Endothelial cell of umbilical vein (primary cell): ENCODE results near the gene P2RY11. TPM values are rescaled to one million over a fixed set of nuclear protein-coding genes. Genes with fewer than 3 reads are reported as not detected.

Source experiments
- BruUV-seq: library from RNA; stranded (reverse); fragments of 400-500 nt; replicated peaks from 2 replicates; lab custom pipeline; 2021; lab: Mats Ljungman, UMichigan
- CTCF ChIA-PET: fragments of 300-600, 350-600 bp; sonication (Branson Sonifier 250); formaldehyde crosslinking; loops from one replicate; lab custom pipeline; 2021; ENCODE audit warnings: antibody characterized with exemption, inconsistent platforms; lab: Charles Lee
- POLR2A ChIA-PET: fragments of 300-600, 350-600 bp; sonication (Branson Sonifier 250); formaldehyde crosslinking; loops from one replicate; lab custom pipeline; 2021; ENCODE audit warnings: antibody characterized with exemption, inconsistent platforms; lab: Charles Lee
- DNase-seq: peaks from one replicate; pipeline ENCODE4 v3.0.0-alpha.2; 2011; ENCODE audit warnings: low read depth, low spot score
- FAIRE-seq: peaks from 2 replicates; lab custom pipeline; 2011; peaks lifted over from hg19 to GRCh38; lab: Jason Lieb, UNC
- H2AFZ ChIP-seq: 2 replicates; pipeline ENCODE4 v1.6.0; 2012; ENCODE audit warnings: low read depth, low read length, control low read depth, inconsistent platforms
- H3K27ac ChIP-seq: 2 replicates; pipeline ENCODE4 v1.5.1; 2011; ENCODE audit warnings: low read depth, mild to moderate bottlenecking, control low read depth, low read length, moderate library complexity; ENCODE audit not compliant: insufficient read depth
- H3K27me3 ChIP-seq, 2 experiments: 2 replicates each; pipeline versions ENCODE4 v1.6.0 to v1.6.1; 2011; ENCODE audit warnings: low read length in 2 of 2, mixed read lengths in 1 of 2; ENCODE audit not compliant: control insufficient read depth in 2 of 2, insufficient read depth in 2 of 2
- H3K36me3 ChIP-seq, 2 experiments: 2 replicates in 1 of 2; 3 replicates in 1 of 2; pipeline ENCODE4 v1.5.1; 2011; ENCODE audit warnings: low read length in 2 of 2, mild to moderate bottlenecking in 1 of 2, moderate library complexity in 1 of 2; ENCODE audit not compliant: control insufficient read depth in 2 of 2, insufficient read depth in 2 of 2; ENCODE audit errors: extremely low read depth in 1 of 2
- H3K4me1 ChIP-seq: 3 replicates; pipeline ENCODE4 v1.5.1; 2011; ENCODE audit warnings: mild to moderate bottlenecking, low read length; ENCODE audit not compliant: control insufficient read depth, insufficient read depth; ENCODE audit errors: extremely low read depth
- H3K4me2 ChIP-seq: 2 replicates; pipeline ENCODE4 v1.6.1; 2011; ENCODE audit warnings: low read length, control low read depth, mixed read lengths; ENCODE audit not compliant: insufficient read depth
- H3K4me3 ChIP-seq, 3 experiments: fragments of 200-600 bp in 1 of 3; sonication (generic), shearing (Covaris generic) in 1 of 3; replicated peaks in 1 of 3; 2 replicates each; pipeline ENCODE4 v1.5.1; 2011 to 2016; ENCODE audit warnings: control low read depth in 3 of 3, low read length in 3 of 3, mild to moderate bottlenecking in 2 of 3, inconsistent platforms in 1 of 3, low read depth in 1 of 3, moderate library complexity in 1 of 3; ENCODE audit not compliant: insufficient read depth in 1 of 3
- H3K79me2 ChIP-seq: 2 replicates; pipeline ENCODE4 v1.6.0; 2012; ENCODE audit warnings: low read length, inconsistent platforms; ENCODE audit not compliant: control insufficient read depth, insufficient read depth
- H3K9ac ChIP-seq: replicated peaks from 2 replicates; pipeline ENCODE3; 2011; ENCODE audit warnings: low read length, control low read depth; ENCODE audit not compliant: insufficient read depth; ENCODE audit errors: extremely low read depth
- H3K9me1 ChIP-seq: replicated peaks from 3 replicates; pipeline ENCODE4 v1.6.0; 2011; ENCODE audit warnings: mild to moderate bottlenecking, low read length; ENCODE audit not compliant: control insufficient read depth, insufficient read depth; ENCODE audit errors: extremely low read depth
- H3K9me3 ChIP-seq: replicated peaks from 2 replicates; pipeline ENCODE4 v1.5.1; 2012; ENCODE audit warnings: low read length, inconsistent platforms; ENCODE audit not compliant: control insufficient read depth, insufficient read depth
- H4K20me1 ChIP-seq: replicated peaks from 2 replicates; pipeline ENCODE3; 2011; ENCODE audit warnings: mild to moderate bottlenecking, low read length; ENCODE audit not compliant: control insufficient read depth, insufficient read depth; ENCODE audit errors: extremely low read depth
- CTCF ChIP-seq, 2 donors: IDR thresholded peaks; 1 replicate in 1 of 2; 2 replicates in 1 of 2; pipeline ENCODE4 v1.5.1; 2011; ENCODE audit warnings: low read length in 2 of 2, mild to moderate bottlenecking in 2 of 2, moderate library complexity in 2 of 2, control low read depth in 1 of 2, inconsistent platforms in 1 of 2, low read depth in 1 of 2; ENCODE audit not compliant: insufficient read depth in 1 of 2; ENCODE audit errors: extremely low read depth in 1 of 2
- EZH2 ChIP-seq: IDR thresholded peaks from 2 replicates; pipeline ENCODE4 v1.6.1; 2012; ENCODE audit warnings: borderline replicate concordance, low read depth, mild to moderate bottlenecking, moderate library complexity, low read length, inconsistent platforms; ENCODE audit not compliant: severe bottlenecking
- FOS ChIP-seq: IDR thresholded peaks from 2 replicates; pipeline ENCODE4 v1.6.1; 2011; ENCODE audit warnings: mild to moderate bottlenecking, low read length, moderate library complexity, borderline replicate concordance; ENCODE audit not compliant: insufficient read depth
- GATA2 ChIP-seq: IDR thresholded peaks from 2 replicates; pipeline ENCODE4 v1.7.0; 2011; ENCODE audit warnings: low read depth, mild to moderate bottlenecking, moderate library complexity, mixed read lengths, low read length; ENCODE audit not compliant: insufficient read length, insufficient read depth
- JUN ChIP-seq: IDR thresholded peaks from 2 replicates; pipeline ENCODE4 v1.6.1; 2011; ENCODE audit warnings: borderline replicate concordance, low read depth; ENCODE audit not compliant: insufficient read length, insufficient read depth
- MYC ChIP-seq: IDR thresholded peaks from one replicate; pipeline ENCODE4 v1.6.1; 2011; ENCODE audit warnings: mild to moderate bottlenecking, low read depth, low read length
- POLR2A ChIP-seq: IDR thresholded peaks from 2 replicates; pipeline ENCODE4 v1.6.1; 2012; ENCODE audit warnings: low read depth, mild to moderate bottlenecking, control low read depth, low read length
- POLR2AphosphoS5 ChIP-seq: IDR thresholded peaks from 2 replicates; pipeline ENCODE4 v1.6.1; 2012; ENCODE audit warnings: low read depth, mild to moderate bottlenecking, control low read depth, low read length, moderate library complexity; ENCODE audit not compliant: insufficient read depth
- dilution Hi-C: fragments of 300-500 bp; cut with MboI; formaldehyde crosslinking; loops from one replicate; pipeline ENCODE4 v1.15.0; 2019; ENCODE audit warnings: low sequenced_read_pairs; ENCODE audit not compliant: extremely low pct_ligation_motif_present
- intact Hi-C: fragments of 100-400 bp; cut with micrococcal nuclease; formaldehyde crosslinking; loops from one replicate; pipeline ENCODE4 v1.10.0; 2022
- polyA plus RNA-seq, 4 experiments: library from polyadenylated mRNA; depleted of rRNA in 3 of 4; stranded (reverse) in 3 of 4; unstranded in 1 of 4; fragments of >200 nt; gene quantifications; 2 replicates each; pipeline versions ENCODE4 v1.2.1 to v1.2.3, GENCODE V29; 2011 to 2012; ENCODE audit warnings: missing spikeins in 1 of 4
- total RNA-seq: library from RNA; stranded (reverse); gene quantifications from 2 replicates; pipeline ENCODE4 v1.2.3, GENCODE V29; 2021
- TF ChIP-seq, protein P1 (sequence below): IDR thresholded peaks from 2 replicates; pipeline ENCODE4 v1.6.1; 2011; ENCODE audit not compliant: insufficient read depth, insufficient read length

Gene P2RY11
- total and polyA plus RNA-seq, 2 donors (not counting 3 experiments of a cell fraction or from before 2014, with no cell fraction given) = 3.6 to 14.6 TPM

DNA sequence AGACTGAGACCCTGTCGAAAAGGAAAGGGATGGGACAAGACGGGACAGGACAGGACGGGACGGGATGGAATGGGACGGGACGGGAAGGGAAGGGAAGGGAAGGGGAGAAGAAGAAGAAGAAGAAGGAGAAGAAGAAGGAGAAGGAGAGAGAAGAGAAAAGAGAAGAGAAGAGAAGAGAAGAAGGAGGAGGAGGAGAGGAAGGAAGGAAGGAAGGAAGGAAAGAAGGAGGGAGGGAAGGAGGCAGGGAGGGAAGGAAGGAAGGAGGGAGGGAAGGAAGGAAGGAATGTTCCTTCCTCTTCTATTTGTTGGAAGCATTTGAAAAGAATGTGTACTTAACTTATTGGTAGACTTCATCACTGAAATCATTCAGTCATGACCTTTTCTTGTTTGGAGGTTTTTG, 35.0 kb upstream of the P2RY11 start:
- CTCF ChIA-PET = interaction anchor here (1.2 to 1.8 kb wide), 2 partner anchors 37 to 174 kb away, joined by 3 to 7 read pairs; no protein-coding TSS in a partner anchor
- POLR2A ChIA-PET = no interaction called here
- no peak for TF ChIP-seq FOS
- no peak for TF ChIP-seq JUN
- no peak for TF ChIP-seq EZH2
- TF ChIP-seq, protein P1, sequence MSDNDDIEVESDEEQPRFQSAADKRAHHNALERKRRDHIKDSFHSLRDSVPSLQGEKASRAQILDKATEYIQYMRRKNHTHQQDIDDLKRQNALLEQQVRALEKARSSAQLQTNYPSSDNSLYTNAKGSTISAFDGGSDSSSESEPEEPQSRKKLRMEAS = no peak
- TF ChIP-seq GATA2 = no peak
- no peak for TF ChIP-seq CTCF (IDR thresholded peaks at IDR 0.05; ENCODE audit: extremely low read depth in 1 of 2, insufficient read depth in 1 of 2, low read depth in 1 of 2, low read length in 2 of 2)
- no peak for TF ChIP-seq MYC
- no peak for TF ChIP-seq POLR2AphosphoS5
- TF ChIP-seq POLR2A = no peak

More for the DNA sequence above, 35.0 kb upstream of the P2RY11 start:
- dilution Hi-C loops = no loop called here
- no peak for FAIRE-seq
- no peaks in the 10 kb centered on the region for H4K20me1 ChIP-seq
- H3K79me2 ChIP-seq = no peaks in the 10 kb centered on the region
- H3K27ac ChIP-seq = no peak overlapping the region
- no peaks in the 10 kb centered on the region for H3K9me3 ChIP-seq
- H3K4me3 ChIP-seq = no peak overlapping the region
- H3K36me3 ChIP-seq = no peaks in the 10 kb centered on the region
- no peak overlapping the region for H3K4me2 ChIP-seq
- H3K9ac ChIP-seq = no peak overlapping the region
- H3K4me1 ChIP-seq = no peaks in the 10 kb centered on the region
- H3K9me1 ChIP-seq = no peaks in the 10 kb centered on the region
- no peak overlapping the region for H2AFZ ChIP-seq
- BruUV-seq = no TSS peak
- no peaks in the 10 kb centered on the region for H3K27me3 ChIP-seq
- intact Hi-C loops = no loop called here
- no peak for DNase-seq
